B cell (primary cell): Measurements from ENCODE around the gene MYH11.

Experiments
- EZH2 ChIP-seq: IDR thresholded peaks from 2 replicates; pipeline ENCODE4 v1.6.1; 2012; ENCODE audit warnings: borderline replicate concordance, low read depth, mild to moderate bottlenecking, moderate library complexity, low read length; ENCODE audit not compliant: insufficient read depth, poor library complexity, severe bottlenecking
- TF ChIP-seq, protein P1 (sequence below): fragments of 200-600 bp; IDR thresholded peaks from one replicate; pipeline ENCODE4 v1.8.0; 2022; ENCODE audit warnings: antibody characterized with exemption, mild to moderate bottlenecking

GRCh38 chr16:15808071-15808470, 48.8 kb downstream of the MYH11 start:
- TF ChIP-seq, protein P1, sequence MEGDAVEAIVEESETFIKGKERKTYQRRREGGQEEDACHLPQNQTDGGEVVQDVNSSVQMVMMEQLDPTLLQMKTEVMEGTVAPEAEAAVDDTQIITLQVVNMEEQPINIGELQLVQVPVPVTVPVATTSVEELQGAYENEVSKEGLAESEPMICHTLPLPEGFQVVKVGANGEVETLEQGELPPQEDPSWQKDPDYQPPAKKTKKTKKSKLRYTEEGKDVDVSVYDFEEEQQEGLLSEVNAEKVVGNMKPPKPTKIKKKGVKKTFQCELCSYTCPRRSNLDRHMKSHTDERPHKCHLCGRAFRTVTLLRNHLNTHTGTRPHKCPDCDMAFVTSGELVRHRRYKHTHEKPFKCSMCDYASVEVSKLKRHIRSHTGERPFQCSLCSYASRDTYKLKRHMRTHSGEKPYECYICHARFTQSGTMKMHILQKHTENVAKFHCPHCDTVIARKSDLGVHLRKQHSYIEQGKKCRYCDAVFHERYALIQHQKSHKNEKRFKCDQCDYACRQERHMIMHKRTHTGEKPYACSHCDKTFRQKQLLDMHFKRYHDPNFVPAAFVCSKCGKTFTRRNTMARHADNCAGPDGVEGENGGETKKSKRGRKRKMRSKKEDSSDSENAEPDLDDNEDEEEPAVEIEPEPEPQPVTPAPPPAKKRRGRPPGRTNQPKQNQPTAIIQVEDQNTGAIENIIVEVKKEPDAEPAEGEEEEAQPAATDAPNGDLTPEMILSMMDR, result no peak
- TF ChIP-seq EZH2, result no peak
